22Rv1 (cell line): ENCODE results near the gene PLEKHA5.

Source experiments
- ZFX ChIP-seq: fragments of 450-650 bp; IDR thresholded peaks from 2 replicates; pipeline ENCODE4 v1.6.1; 2017; ENCODE audit warnings: antibody characterized with exemption, borderline replicate concordance
- TF ChIP-seq, protein P1 (sequence below): fragments of 450-650 bp; IDR thresholded peaks from 2 replicates; pipeline ENCODE4 v1.5.1; 2017; ENCODE audit warnings: mild to moderate bottlenecking

DNA sequence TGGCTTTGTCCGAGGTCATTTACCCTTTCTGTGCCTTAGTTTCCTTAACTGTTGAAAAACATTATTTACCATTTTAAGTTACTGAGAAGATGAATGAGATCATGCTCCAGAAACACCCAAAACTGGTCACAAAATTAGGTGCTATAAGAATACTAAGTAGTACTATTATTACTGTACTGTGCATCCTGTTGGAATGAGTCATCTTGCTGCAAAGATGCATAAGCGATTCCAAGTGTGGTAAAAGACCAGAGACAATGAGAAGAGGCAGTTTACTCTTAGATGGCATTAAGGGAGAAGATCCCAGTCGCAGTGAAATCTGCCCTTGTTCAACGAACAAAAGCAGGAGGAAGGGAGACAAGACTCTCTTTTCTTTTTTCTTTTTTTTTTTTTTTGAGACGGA is 4.2 kb upstream of the PLEKHA5 start:
- TF ChIP-seq, protein P1, sequence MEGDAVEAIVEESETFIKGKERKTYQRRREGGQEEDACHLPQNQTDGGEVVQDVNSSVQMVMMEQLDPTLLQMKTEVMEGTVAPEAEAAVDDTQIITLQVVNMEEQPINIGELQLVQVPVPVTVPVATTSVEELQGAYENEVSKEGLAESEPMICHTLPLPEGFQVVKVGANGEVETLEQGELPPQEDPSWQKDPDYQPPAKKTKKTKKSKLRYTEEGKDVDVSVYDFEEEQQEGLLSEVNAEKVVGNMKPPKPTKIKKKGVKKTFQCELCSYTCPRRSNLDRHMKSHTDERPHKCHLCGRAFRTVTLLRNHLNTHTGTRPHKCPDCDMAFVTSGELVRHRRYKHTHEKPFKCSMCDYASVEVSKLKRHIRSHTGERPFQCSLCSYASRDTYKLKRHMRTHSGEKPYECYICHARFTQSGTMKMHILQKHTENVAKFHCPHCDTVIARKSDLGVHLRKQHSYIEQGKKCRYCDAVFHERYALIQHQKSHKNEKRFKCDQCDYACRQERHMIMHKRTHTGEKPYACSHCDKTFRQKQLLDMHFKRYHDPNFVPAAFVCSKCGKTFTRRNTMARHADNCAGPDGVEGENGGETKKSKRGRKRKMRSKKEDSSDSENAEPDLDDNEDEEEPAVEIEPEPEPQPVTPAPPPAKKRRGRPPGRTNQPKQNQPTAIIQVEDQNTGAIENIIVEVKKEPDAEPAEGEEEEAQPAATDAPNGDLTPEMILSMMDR: no peak
- no peak for TF ChIP-seq ZFX
